ENCODE results near the gene KCNMB2.

KCNMB2 gene

GRCh38 chr3:178680489-178680888, 144.3 kb downstream of the KCNMB2 start:
- no peak for TF ChIP-seq CTCF (IDR thresholded peaks at IDR 0.05; ENCODE audit: control insufficient read depth, extremely low read depth, insufficient read depth)
- no peak for DNase-seq (ENCODE audit: low read depth)
- no peak overlapping the region for H3K4me3 ChIP-seq (ENCODE audit: low read depth, low read length)

GRCh38 chr3:178684881-178685590, 148.8 kb downstream of the KCNMB2 start:
- no peak for DNase-seq (ENCODE audit: low read depth)
- no peak for TF ChIP-seq CTCF (IDR thresholded peaks at IDR 0.05; ENCODE audit: control insufficient read depth, extremely low read depth, insufficient read depth)
- no peak overlapping the region for H3K4me3 ChIP-seq (ENCODE audit: low read depth, low read length)

GRCh38 chr3:178685591-178685906, 149.3 kb downstream of the KCNMB2 start:
- DNase-seq (ENCODE audit: low read depth) = no peak
- no peak for TF ChIP-seq CTCF (IDR thresholded peaks at IDR 0.05; ENCODE audit: control insufficient read depth, extremely low read depth, insufficient read depth)
- no peak overlapping the region for H3K4me3 ChIP-seq (ENCODE audit: low read depth, low read length)

GRCh38 chr3:178686826-178687225, 150.6 kb downstream of the KCNMB2 start:
- no peak for TF ChIP-seq CTCF (IDR thresholded peaks at IDR 0.05; ENCODE audit: control insufficient read depth, extremely low read depth, insufficient read depth)

GRCh38 chr3:178690571-178690970, 154.3 kb downstream of the KCNMB2 start:
- H3K4me3 ChIP-seq (ENCODE audit: low read depth, low read length) = no peak overlapping the region
- no peak for TF ChIP-seq CTCF (IDR thresholded peaks at IDR 0.05; ENCODE audit: control insufficient read depth, extremely low read depth, insufficient read depth)
- DNase-seq (ENCODE audit: low read depth) = no peak

More at GRCh38 chr3:178686826-178687225, 150.6 kb downstream of the KCNMB2 start:
- H3K4me3 ChIP-seq (ENCODE audit: low read depth, low read length) = no peak overlapping the region
- no peak for DNase-seq (ENCODE audit: low read depth)

GRCh38 chr3:178699364-178699763, 163.1 kb downstream of the KCNMB2 start:
- no peak for TF ChIP-seq CTCF (IDR thresholded peaks at IDR 0.05; ENCODE audit: control insufficient read depth, extremely low read depth, insufficient read depth)
- no peak for DNase-seq (ENCODE audit: low read depth)
- no peak overlapping the region for H3K4me3 ChIP-seq (ENCODE audit: low read depth, low read length)

- DNase-seq (ENCODE audit: low read depth) = no peak
- TF ChIP-seq CTCF (IDR thresholded peaks at IDR 0.05; ENCODE audit: control insufficient read depth, extremely low read depth, insufficient read depth) = no peak
- no peak overlapping the region for H3K4me3 ChIP-seq (ENCODE audit: low read depth, low read length)
Observed at GRCh38 chr3:178699810-178700209, 163.6 kb downstream of the KCNMB2 start.
